CD14-positive monocyte (primary cell): ENCODE results near the gene ITPR1. TPM values are rescaled to one million over a fixed set of nuclear protein-coding genes. Genes with fewer than 3 reads are reported as not detected.

Experiments used
- DNase-seq, 3 donors: peaks; one replicate each; pipeline ENCODE4 v3.0.0-alpha.2; 2011 to 2022
- H2AFZ ChIP-seq: 2 replicates; pipeline ENCODE4 v1.6.0; 2012; ENCODE audit warnings: mild to moderate bottlenecking, low read depth, low read length, inconsistent platforms; ENCODE audit not compliant: insufficient read depth, poor library complexity, severe bottlenecking
- H3K27ac ChIP-seq, 2 donors: 1 replicate in 1 of 2; 2 replicates in 1 of 2; pipeline ENCODE4 v1.5.1; 2012 to 2013; ENCODE audit warnings: low read length in 2 of 2, control low read depth in 1 of 2, inconsistent platforms in 1 of 2, low read depth in 1 of 2, mild to moderate bottlenecking in 1 of 2
- H3K27me3 ChIP-seq, 2 donors: one replicate each; pipeline versions ENCODE4 v1.6.0 to v1.6.1; 2011 to 2013; ENCODE audit warnings: low read length in 2 of 2; ENCODE audit not compliant: control insufficient read depth in 2 of 2, insufficient read depth in 2 of 2
- H3K36me3 ChIP-seq, 2 donors: replicated peaks in 1 of 2; 1 replicate in 1 of 2; 2 replicates in 1 of 2; pipeline versions ENCODE4 v1.5.1 to v1.6.1; 2012 to 2013; ENCODE audit warnings: low read length in 2 of 2, control low read depth in 1 of 2, inconsistent platforms in 1 of 2, mild to moderate bottlenecking in 1 of 2; ENCODE audit not compliant: insufficient read depth in 2 of 2, control insufficient read depth in 1 of 2
- H3K4me1 ChIP-seq, 2 donors: 1 replicate in 1 of 2; 2 replicates in 1 of 2; pipeline versions ENCODE4 v1.5.1 to v1.6.1; 2012 to 2013; ENCODE audit warnings: low read length in 2 of 2, control low read depth in 1 of 2, inconsistent platforms in 1 of 2, mild to moderate bottlenecking in 1 of 2, moderate library complexity in 1 of 2; ENCODE audit not compliant: insufficient read depth in 2 of 2, control insufficient read depth in 1 of 2
- H3K4me2 ChIP-seq: replicated peaks from 2 replicates; pipeline ENCODE3; 2012; ENCODE audit warnings: low read length, moderate library complexity, mild to moderate bottlenecking; ENCODE audit not compliant: poor library complexity, severe bottlenecking; ENCODE audit errors: extremely low read depth
- H3K4me3 ChIP-seq, 3 experiments: fragments of 200-600 bp in 1 of 3; sonication (generic) in 1 of 3; replicated peaks in 1 of 3; 1 replicate in 2 of 3; 2 replicates in 1 of 3; pipeline ENCODE4 v1.5.1; 2011 to 2013; ENCODE audit warnings: low read length in 3 of 3, mild to moderate bottlenecking in 3 of 3, control low read depth in 2 of 3, low read depth in 2 of 3, inconsistent platforms in 1 of 3, moderate library complexity in 1 of 3
- H3K79me2 ChIP-seq: 2 replicates; pipeline ENCODE4 v1.6.0; 2012; ENCODE audit warnings: mild to moderate bottlenecking, control low read depth, inconsistent platforms, low read length, moderate library complexity; ENCODE audit not compliant: insufficient read depth
- H3K9ac ChIP-seq: 2 replicates; pipeline ENCODE4 v1.6.0; 2017; ENCODE audit warnings: low read length, mild to moderate bottlenecking; ENCODE audit not compliant: insufficient read depth, poor library complexity, severe bottlenecking
- H3K9me3 ChIP-seq, 2 donors: replicated peaks in 1 of 2; 1 replicate in 1 of 2; 2 replicates in 1 of 2; pipeline versions ENCODE4 v1.5.1 to v1.6.1; 2012 to 2013; ENCODE audit warnings: low read length in 2 of 2, control low read depth in 1 of 2; ENCODE audit not compliant: control insufficient read depth in 1 of 2, insufficient read depth in 1 of 2
- H4K20me1 ChIP-seq: 2 replicates; pipeline ENCODE4 v1.6.0; 2012; ENCODE audit warnings: mild to moderate bottlenecking, low read length, control low read depth, moderate library complexity; ENCODE audit not compliant: insufficient read depth
- H3K27ac Mint-ChIP-seq, 7 donors: one replicate each; pipeline ENCODE4 v1.8.0; 2020; ENCODE audit warnings: mild to moderate bottlenecking in 7 of 7, mixed read lengths in 7 of 7, moderate library complexity in 6 of 7, inconsistent platforms in 2 of 7
- H3K27me3 Mint-ChIP-seq, 3 donors: one replicate each; pipeline ENCODE4 v1.8.0; 2021 to 2022; ENCODE audit warnings: low read depth in 3 of 3, mild to moderate bottlenecking in 3 of 3, mixed read lengths in 3 of 3, moderate library complexity in 3 of 3, inconsistent platforms in 1 of 3
- H3K36me3 Mint-ChIP-seq, 2 donors: one replicate each; pipeline ENCODE4 v1.8.0; 2020; ENCODE audit warnings: mixed read lengths in 2 of 2, inconsistent platforms in 1 of 2, mild to moderate bottlenecking in 1 of 2
- H3K4me1 Mint-ChIP-seq: one replicate; pipeline ENCODE4 v1.8.0; 2020; ENCODE audit warnings: mild to moderate bottlenecking, mixed read lengths
- H3K4me3 Mint-ChIP-seq, 2 donors: one replicate each; pipeline ENCODE4 v1.8.0; 2020; ENCODE audit warnings: mild to moderate bottlenecking in 2 of 2, mixed read lengths in 2 of 2, moderate library complexity in 1 of 2
- H3K9me3 Mint-ChIP-seq, 7 donors: one replicate each; pipeline ENCODE4 v1.8.0; 2020 to 2022; ENCODE audit warnings: mixed read lengths in 7 of 7, mild to moderate bottlenecking in 6 of 7, moderate library complexity in 6 of 7, inconsistent platforms in 2 of 7
- CTCF ChIP-seq: fragments of 200-600 bp; IDR thresholded peaks from one replicate; pipeline ENCODE4 v1.8.0; 2022; ENCODE audit warnings: antibody characterized with exemption, mild to moderate bottlenecking
- WGBS: methylation state at CpG from one replicate; pipeline ENCODE4 v1.1.5; 2013; ENCODE audit warnings: missing lambda C conversion rate; ENCODE audit not compliant: insufficient coverage; 5-methylcytosine and 5-hydroxymethylcytosine counted together
- intact Hi-C, 2 donors: fragments of 100-400 bp; cut with micrococcal nuclease; formaldehyde crosslinking; loops; one replicate each; pipeline versions ENCODE4 v1.15.0 to v1.15.1; 2023
- polyA plus RNA-seq, 3 donors: library from polyadenylated mRNA; depleted of rRNA in 1 of 3; unstranded in 2 of 3; stranded (reverse) in 1 of 3; fragments of 300-500 nt in 2 of 3; fragments of >200 nt in 1 of 3; fragmentation: Illumina TruSeq in 2 of 3; gene quantifications; 1 replicate in 2 of 3; 2 replicates in 1 of 3; pipeline ENCODE4 v1.2.3, GENCODE V29; 2012 to 2021

Gene ITPR1
- polyA plus RNA-seq, 3 donors = 3.2 to 21.1 (median 7.1) TPM

- WGBS = 100% methylated on average over 1 of the region's 1 CpG
- Histone ChIP-seq H3K36me3 (peaks cover 66 to 95% of the 10 kb centered on the region in 2 donors), H3K9ac (no peak overlapping the region)
Measured at GRCh38 chr3:4785551-4785950, 292.4 kb downstream of the ITPR1 start.

GRCh38 chr3:4786431-4786830 is 293.3 kb downstream of the ITPR1 start:
- DNase-seq = no peak
- H3K4me2 ChIP-seq = no peak overlapping the region
- no peak overlapping the region for H3K9ac ChIP-seq
- H3K9me3 ChIP-seq = no peaks in the 10 kb centered on the region
- H3K4me3 ChIP-seq = no peak overlapping the region
- Mint-ChIP-seq H3K36me3 (peaks cover 75 to 85% of the 10 kb centered on the region in 2 donors), H3K4me1 (peaks cover 7% of the 10 kb centered on the region), H3K27ac (peak overlapping the region in 3 of 7 donors; percentile 13 to 61 (median 44)), H3K27me3 (no peaks in the 10 kb centered on the region), H3K4me3 (no peak overlapping the region), H3K9me3 (peaks cover 0 to 7% (median 0%) of the 10 kb centered on the region in 7 donors)
- H2AFZ ChIP-seq = no peak overlapping the region
- no peaks in the 10 kb centered on the region for H3K27me3 ChIP-seq
- intact Hi-C loops = no loop called here
- H3K36me3 ChIP-seq = peaks cover 74 to 95% of the 10 kb centered on the region in 2 donors
- H4K20me1 ChIP-seq = no peaks in the 10 kb centered on the region
- no peak for TF ChIP-seq CTCF
- H3K27ac ChIP-seq = peak overlapping the region in 1 of 2 donors; percentile 25
- peaks cover 0 to 5% of the 10 kb centered on the region in 2 donors for H3K4me1 ChIP-seq
- no CpG with 5 or more reads among the region's 3 CpGs for WGBS
- no peaks in the 10 kb centered on the region for H3K79me2 ChIP-seq

More at GRCh38 chr3:4785551-4785950, 292.4 kb downstream of the ITPR1 start:
- H3K4me1 ChIP-seq = peaks cover 0 to 5% of the 10 kb centered on the region in 2 donors
- no peak overlapping the region for H3K4me3 ChIP-seq
- H3K79me2 ChIP-seq = no peaks in the 10 kb centered on the region
- Mint-ChIP-seq H3K4me3 (no peak overlapping the region), H3K36me3 (peaks cover 70 to 83% of the 10 kb centered on the region in 2 donors), H3K27ac (no peak overlapping the region), H3K4me1 (peaks cover 7% of the 10 kb centered on the region), H3K9me3 (peaks cover 0 to 4% (median 0%) of the 10 kb centered on the region in 7 donors), H3K27me3 (no peaks in the 10 kb centered on the region)
- no peaks in the 10 kb centered on the region for H3K27me3 ChIP-seq
- H4K20me1 ChIP-seq = no peaks in the 10 kb centered on the region
- H3K4me2 ChIP-seq = no peak overlapping the region
- intact Hi-C loops = no loop called here
- no peak for DNase-seq
- no peak overlapping the region for H2AFZ ChIP-seq
- H3K9me3 ChIP-seq = no peaks in the 10 kb centered on the region
- TF ChIP-seq CTCF = no peak
- no peak overlapping the region for H3K27ac ChIP-seq
